ENCODE data around the gene SLAMF6. TPM values are rescaled to one million over a fixed set of nuclear protein-coding genes. Genes with fewer than 3 reads are reported as not detected.
"Not testable (repeated sequence)": the region's sequence is repeated elsewhere in the genome, so short reads cannot be mapped to it uniquely, and the experiment has no call there.

Gene SLAMF6
- polyA plus RNA-seq, 2 of the 4 experiments (the other 2 are of a cell fraction), result not detected

- peak; percentile 7 for FAIRE-seq
These were observed 2.1 kb downstream of the SLAMF6 start for GRCh38 chr1:160520999-160521398.

GRCh38 chr1:160520582-160520981, 2.5 kb downstream of the SLAMF6 start:
- no peak for FAIRE-seq
- ChIA-PET POLR2A (no interaction called here), CTCF (no interaction called here)
- Histone ChIP-seq H3K9me3 (0 out of 3 replicates have a peak, but pooled peaks cover 3% of the 10 kb centered on the region), H3K4me1 (peaks cover 21% of the 10 kb centered on the region), H3K4me3 (no peak overlapping the region), H3K4me2 (peak overlapping the region; percentile 50), H3K27ac (peak overlapping the region; percentile 15 to 72; a peak in 4 of 6 replicates)
- TF ChIP-seq FOSL2 (IDR thresholded peaks at IDR 0.05) (no peak), FOSL2 (CRISPR knock-in tag; IDR thresholded peaks at IDR 0.05) (peak; percentile 69), RARB (CRISPR knock-in tag; IDR thresholded peaks at IDR 0.05) (no peak)
- peak; percentile 64 to 68; a peak in 5 of 6 replicates for ATAC-seq
- 7% methylated on average over 2 of the region's 2 CpGs for WGBS (ENCODE audit: missing lambda C conversion rate)
- DNase-seq (ENCODE audit: low read depth in 1 of 2, low spot score in 1 of 2), result peak in 1 of 2 experiments; percentile 21

More at GRCh38 chr1:160520999-160521398, 2.1 kb downstream of the SLAMF6 start:
- CTCF ChIA-PET, result no interaction called here
- ATAC-seq (peak; percentile 32 to 47; a peak in 3 of 6 replicates), DNase-seq (ENCODE audit: low read depth in 1 of 2, low spot score in 1 of 2) (no peak)
- TF ChIP-seq NFE2L2 (conservative IDR thresholded peaks at IDR 0.05; ENCODE audit: low read length) (no peak), CEBPB (IDR thresholded peaks at IDR 0.05) (no peak), MAZ (IDR thresholded peaks at IDR 0.05; ENCODE audit: borderline replicate concordance, low read depth, low read length) (no peak), TFCP2L1 (CRISPR knock-in tag; IDR thresholded peaks at IDR 0.05) (no peak), GATA3 (IDR thresholded peaks at IDR 0.05; ENCODE audit: borderline replicate concordance) (no peak), CHD2 (IDR thresholded peaks at IDR 0.05; ENCODE audit: low read length, partially characterized antibody) (no peak), PBX3 (IDR thresholded peaks at IDR 0.05) (no peak), CTCF (IDR thresholded peaks at IDR 0.05) (no peak)
- H3K27ac ChIP-seq, result peak overlapping the region; percentile 15 to 72; a peak in 4 of 6 replicates
- POLR2A ChIA-PET, result no interaction called here
- no peak overlapping the region for H3K4me3 ChIP-seq
- H3K4me2 ChIP-seq, result peak overlapping the region; percentile 50
- 49% methylated on average over 3 of the region's 3 CpGs for WGBS (ENCODE audit: missing lambda C conversion rate)
- H3K4me1 ChIP-seq, result peaks cover 21% of the 10 kb centered on the region
- H3K9me3 ChIP-seq, result 0 out of 3 replicates have a peak, but pooled peaks cover 3% of the 10 kb centered on the region

- WGBS (ENCODE audit: missing lambda C conversion rate), result 25% methylated on average over 5 of the region's 5 CpGs
- TF ChIP-seq FOSL2 (IDR thresholded peaks at IDR 0.05) (no peak), FOSL2 (CRISPR knock-in tag; IDR thresholded peaks at IDR 0.05) (no peak), ZSCAN20 (CRISPR knock-in tag; IDR thresholded peaks at IDR 0.05) (no peak), MAX (IDR thresholded peaks at IDR 0.05) (0 out of 2 replicates have a peak, but pooled peaks have one; percentile 33)
- Histone ChIP-seq H3K4me3 (no peak overlapping the region), H3K27ac (peak overlapping the region; percentile 15 to 72; a peak in 4 of 6 replicates), H3K4me2 (peak overlapping the region; percentile 50), H3K4me1 (peaks cover 21% of the 10 kb centered on the region), H3K9me3 (0 out of 3 replicates have a peak, but pooled peaks cover 3% of the 10 kb centered on the region)
- ATAC-seq (peak; percentile 61 to 84; a peak in 5 of 6 replicates), FAIRE-seq (no peak), DNase-seq (ENCODE audit: low read depth in 1 of 2, low spot score in 1 of 2) (peak; percentile 23 to 38)
- ChIA-PET POLR2A (interaction anchor here (0.6 kb wide), 1 partner anchor 77 kb away, joined by 5 read pairs; no protein-coding TSS in a partner anchor), CTCF (no interaction called here)
These were observed 3.2 kb downstream of the SLAMF6 start for GRCh38 chr1:160519642-160520435.

- FAIRE-seq; POLR2A ChIA-PET; H3K9me3 ChIP-seq; ATAC-seq; H3K4me2 ChIP-seq; H3K4me3 ChIP-seq; H3K27ac ChIP-seq; CTCF ChIA-PET; DNase-seq (ENCODE audit: low read depth in 1 of 2, low spot score in 1 of 2): not testable (repeated sequence)
- H3K4me1 ChIP-seq, result peaks cover 21% of the 10 kb centered on the region
- 20% methylated on average over 2 of the region's 2 CpGs for WGBS (ENCODE audit: missing lambda C conversion rate)
These were observed 5.5 kb downstream of the SLAMF6 start for GRCh38 chr1:160517519-160517918.

GRCh38 chr1:160515908-160516307, 7.1 kb downstream of the SLAMF6 start:
- DNase-seq (ENCODE audit: low read depth in 1 of 2, low spot score in 1 of 2); H3K27ac ChIP-seq; H3K4me3 ChIP-seq; CTCF ChIA-PET; POLR2A ChIA-PET; FAIRE-seq; H3K9me3 ChIP-seq; H3K4me2 ChIP-seq; ATAC-seq: not testable (repeated sequence)
- 8% methylated on average over 1 of the region's 1 CpG for WGBS (ENCODE audit: missing lambda C conversion rate)
- peaks cover 17% of the 10 kb centered on the region for H3K4me1 ChIP-seq

Measured in A549 (cell line).